NCI-H748 treated with DMSO at 0.1 percent for 48 hours (cell line): Measurements from ENCODE around the gene THAP4.

Source experiments
- DNase-seq: peaks from one replicate; lab custom pipeline; 2025; lab: John Stamatoyannopoulos, UW

The THAP4 gene

GRCh38 chr2:241563571-241563980, 73.4 kb downstream of the THAP4 start:
- DNase-seq = no peak

DNA sequence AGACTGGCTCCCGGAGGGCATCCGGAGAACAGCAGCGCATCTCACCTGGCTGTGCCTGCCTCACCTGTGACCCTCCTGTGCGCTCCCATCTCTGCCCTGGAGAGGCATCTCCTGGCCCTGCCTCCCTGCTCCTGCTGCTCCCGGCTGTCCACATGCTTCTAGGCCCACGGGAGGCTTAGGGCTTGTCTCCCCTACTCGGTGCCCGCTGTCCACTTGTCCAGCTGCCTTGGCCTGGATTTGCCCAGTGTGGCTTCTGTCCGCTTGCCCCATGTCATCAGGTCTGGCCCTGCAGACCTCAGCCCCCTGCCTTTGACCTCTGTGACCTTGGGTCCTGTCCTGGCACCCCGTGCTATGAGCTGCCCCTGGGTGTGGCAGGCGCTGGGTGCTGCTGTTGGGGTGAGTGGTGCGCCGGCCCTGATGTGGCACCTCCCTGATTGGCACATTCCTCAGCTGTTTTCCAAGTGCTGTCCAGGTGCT, 73.9 kb downstream of the THAP4 start:
- DNase-seq = no peak

DNA sequence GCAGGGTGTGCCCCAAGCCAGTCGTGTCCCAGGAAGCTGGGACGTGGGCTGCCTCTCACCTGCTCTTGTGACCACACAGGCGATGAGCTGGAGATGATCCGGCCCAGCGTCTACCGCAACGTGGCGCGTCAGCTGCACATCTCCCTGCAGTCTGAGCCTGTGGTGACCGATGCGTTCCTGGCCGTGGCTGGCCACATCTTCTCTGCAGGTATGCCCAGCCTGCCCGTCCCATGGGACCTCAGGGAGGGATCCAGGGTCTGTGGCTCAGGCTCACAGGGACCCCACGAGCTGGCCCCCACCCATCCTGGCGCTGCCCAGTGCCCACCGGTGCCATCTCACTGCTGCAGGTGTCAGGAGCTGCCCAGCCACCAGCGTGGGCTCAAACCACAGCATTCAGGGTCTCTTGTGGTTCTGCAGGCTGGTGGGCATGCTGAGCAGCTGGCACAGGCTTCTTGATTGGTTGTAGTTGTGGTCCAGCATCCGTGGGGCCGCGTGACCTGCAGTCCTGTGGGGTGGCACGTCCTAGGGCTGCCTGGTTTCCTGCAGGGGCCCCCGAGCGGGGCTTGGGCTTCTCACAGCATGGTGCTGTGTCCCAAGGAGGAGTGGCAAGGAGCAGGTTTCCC, 74.6 kb downstream of the THAP4 start:
- DNase-seq = no peak

- DNase-seq = no peak
These were observed 75.1 kb downstream of the THAP4 start for GRCh38 chr2:241561832-241562231.

- no peak for DNase-seq
These were observed 76.0 kb downstream of the THAP4 start for GRCh38 chr2:241560883-241561474.

DNA sequence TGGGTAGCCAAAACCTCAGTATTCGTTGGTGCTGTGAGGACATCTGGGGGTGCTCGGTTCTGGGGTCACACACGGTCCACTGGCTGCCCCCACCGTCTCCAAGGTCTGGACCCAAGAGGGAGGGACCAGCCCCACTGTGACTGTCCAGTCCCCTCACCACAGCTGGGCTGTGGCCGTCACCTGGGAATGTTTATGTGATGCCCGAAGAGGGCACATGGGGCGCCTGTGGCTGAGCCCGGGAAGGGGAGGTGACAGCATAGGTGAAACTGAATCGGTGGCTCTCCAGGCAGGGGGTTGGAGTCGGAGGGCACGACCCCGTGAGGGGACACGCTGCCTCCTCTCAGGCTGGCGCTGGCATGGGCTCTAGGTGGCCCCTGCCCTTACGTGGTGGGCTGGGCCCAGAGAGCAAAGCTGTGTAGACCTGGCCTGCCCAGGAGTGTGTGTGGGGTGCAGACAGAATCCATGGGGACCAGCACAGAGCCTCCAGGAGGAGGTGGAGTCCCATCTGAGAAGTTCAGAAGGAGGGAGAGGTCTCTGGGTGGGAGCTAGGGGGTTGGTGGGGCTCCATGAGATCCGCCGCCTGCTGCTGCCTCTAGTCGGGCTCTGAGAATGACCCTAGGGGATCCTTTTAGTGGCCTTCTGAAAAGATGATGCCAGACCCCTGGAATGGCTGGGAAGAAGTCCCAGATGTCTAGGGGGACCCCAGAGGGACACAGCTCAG, 76.6 kb downstream of the THAP4 start:
- DNase-seq = no peak

- peak; percentile 5 for DNase-seq
These were observed 77.4 kb downstream of the THAP4 start for GRCh38 chr2:241559323-241560161.

GRCh38 chr2:241558532-241559322, 78.2 kb downstream of the THAP4 start, which contains the start of gene BOK:
TSS of gene BOK (plus strand) at chr2:241558745. CDS start at chr2:241559484, 739 bp downstream.
- DNase-seq = peak; percentile 27

GRCh38 chr2:241556746-241557145, 80.2 kb downstream of the THAP4 start:
- no peak for DNase-seq

- DNase-seq = no peak
These were observed 81.2 kb downstream of the THAP4 start for GRCh38 chr2:241555711-241556110.

DNA sequence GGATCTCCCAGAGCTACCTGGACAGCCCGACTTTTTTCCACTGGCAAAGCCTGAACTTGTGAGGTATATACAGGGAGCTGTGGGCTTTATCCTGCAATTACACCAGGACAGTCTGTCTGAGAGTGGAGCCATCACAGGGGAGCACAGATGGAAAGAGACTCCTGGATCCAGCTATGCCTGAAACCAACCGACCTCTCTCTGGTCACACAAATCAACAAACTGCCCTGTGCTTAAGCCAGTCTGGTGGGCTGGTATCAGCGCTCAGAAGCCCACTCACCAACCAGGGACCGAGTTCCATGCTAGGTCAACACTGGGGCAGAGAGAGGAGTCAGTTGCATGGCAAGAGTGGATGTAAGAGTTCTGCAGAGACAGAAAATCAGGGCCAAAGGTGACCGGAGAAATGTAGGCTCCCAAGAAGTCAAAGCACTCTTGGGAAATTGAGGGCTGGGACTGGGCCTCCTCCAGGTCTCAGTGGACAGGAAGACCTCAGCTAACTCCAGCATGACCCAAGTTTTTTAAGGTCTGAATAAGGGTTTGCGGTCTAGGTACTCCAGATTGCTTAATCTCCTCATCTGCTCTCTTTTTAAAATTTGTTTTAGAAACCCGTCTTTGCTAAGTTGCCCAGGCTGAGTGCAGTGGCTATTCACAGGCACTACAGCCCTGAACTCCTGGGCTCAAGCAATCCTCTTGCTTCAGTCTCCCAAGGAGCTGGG, 82.2 kb downstream of the THAP4 start:
- no peak for DNase-seq

GRCh38 chr2:241553981-241554380, 83.0 kb downstream of the THAP4 start:
- DNase-seq = no peak

GRCh38 chr2:241553512-241553830, 83.5 kb downstream of the THAP4 start:
- no peak for DNase-seq

- DNase-seq = no peak
These were observed 84.8 kb downstream of the THAP4 start for GRCh38 chr2:241551998-241552737.

DNA sequence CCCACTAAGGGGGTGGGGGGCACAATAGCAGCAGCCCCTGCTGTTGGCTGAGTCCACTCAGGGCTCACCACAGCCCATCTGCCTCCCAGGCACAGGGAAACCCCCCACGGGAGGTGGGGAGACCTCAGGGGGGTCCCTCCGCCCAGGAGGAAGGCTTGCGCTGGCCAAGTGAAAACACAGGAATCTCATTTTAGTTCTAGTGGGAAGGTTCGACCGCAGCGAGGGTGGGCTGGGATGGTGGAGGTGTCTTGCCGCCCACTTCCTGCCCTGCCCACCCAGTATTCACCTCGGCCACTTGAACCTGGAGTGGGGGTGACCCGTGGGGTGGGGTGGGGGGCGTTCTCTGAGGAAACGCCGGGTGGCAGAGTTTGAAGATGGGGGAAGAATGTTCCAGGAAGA, 85.4 kb downstream of the THAP4 start:
- DNase-seq = no peak

GRCh38 chr2:241550616-241551580, 86.1 kb downstream of the THAP4 start:
- no peak for DNase-seq

DNA sequence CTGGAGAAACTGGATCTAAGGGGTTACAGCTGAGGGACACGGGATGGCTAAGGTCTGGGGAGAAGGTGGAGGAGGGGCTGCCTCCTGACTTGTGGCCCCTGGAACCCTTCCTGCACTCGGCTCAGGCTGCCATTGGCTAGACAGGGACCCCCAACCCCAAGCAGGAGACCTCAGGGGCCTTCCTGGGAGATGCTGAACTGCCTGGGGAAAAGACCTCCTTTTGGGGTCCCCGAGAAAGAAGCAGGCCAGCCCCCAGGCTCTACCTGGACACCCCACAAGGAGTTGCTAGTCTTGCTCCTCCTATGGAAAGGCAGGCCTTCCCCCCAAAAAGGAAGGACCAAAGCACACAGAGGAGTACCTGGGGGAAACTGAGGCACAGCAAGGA, 88.5 kb downstream of the THAP4 start:
- no peak for DNase-seq

DNA sequence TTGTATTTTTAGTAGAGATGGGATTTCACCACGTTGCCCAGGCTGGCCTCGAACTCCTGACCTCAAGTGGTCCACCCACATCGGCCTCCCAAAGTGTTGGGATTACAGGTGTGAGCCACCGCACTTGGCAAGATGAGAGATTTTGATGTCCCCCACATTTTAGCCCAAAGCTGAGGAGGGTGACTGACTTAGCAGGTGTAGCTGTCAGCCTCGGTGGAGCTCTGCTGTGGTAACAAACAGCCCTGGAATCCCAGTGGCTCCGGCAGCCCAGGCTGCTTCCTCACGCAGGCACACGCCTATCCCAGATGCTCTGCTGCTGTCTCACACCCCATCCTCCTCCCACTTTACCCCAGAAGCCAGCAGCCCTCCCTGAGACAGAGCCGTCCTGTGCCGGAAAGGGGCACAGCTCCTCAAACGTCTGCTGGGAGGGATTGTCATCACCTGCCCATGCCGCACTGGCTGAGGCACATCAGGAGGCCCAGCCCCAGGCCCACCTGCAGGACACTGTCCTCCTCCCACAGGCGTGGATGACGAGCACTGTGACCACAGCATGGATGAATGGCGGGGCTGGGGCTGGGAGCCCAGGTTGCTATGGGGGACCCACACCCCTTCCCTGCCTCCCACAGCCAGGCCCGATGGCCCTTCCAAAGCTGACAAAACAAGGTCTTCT, 89.0 kb downstream of the THAP4 start:
- no peak for DNase-seq
